ENCODE results near the gene ATRNL1. TPM values are rescaled to one million over a fixed set of nuclear protein-coding genes. Genes with fewer than 3 reads are reported as not detected.

The ATRNL1 gene, protein sequence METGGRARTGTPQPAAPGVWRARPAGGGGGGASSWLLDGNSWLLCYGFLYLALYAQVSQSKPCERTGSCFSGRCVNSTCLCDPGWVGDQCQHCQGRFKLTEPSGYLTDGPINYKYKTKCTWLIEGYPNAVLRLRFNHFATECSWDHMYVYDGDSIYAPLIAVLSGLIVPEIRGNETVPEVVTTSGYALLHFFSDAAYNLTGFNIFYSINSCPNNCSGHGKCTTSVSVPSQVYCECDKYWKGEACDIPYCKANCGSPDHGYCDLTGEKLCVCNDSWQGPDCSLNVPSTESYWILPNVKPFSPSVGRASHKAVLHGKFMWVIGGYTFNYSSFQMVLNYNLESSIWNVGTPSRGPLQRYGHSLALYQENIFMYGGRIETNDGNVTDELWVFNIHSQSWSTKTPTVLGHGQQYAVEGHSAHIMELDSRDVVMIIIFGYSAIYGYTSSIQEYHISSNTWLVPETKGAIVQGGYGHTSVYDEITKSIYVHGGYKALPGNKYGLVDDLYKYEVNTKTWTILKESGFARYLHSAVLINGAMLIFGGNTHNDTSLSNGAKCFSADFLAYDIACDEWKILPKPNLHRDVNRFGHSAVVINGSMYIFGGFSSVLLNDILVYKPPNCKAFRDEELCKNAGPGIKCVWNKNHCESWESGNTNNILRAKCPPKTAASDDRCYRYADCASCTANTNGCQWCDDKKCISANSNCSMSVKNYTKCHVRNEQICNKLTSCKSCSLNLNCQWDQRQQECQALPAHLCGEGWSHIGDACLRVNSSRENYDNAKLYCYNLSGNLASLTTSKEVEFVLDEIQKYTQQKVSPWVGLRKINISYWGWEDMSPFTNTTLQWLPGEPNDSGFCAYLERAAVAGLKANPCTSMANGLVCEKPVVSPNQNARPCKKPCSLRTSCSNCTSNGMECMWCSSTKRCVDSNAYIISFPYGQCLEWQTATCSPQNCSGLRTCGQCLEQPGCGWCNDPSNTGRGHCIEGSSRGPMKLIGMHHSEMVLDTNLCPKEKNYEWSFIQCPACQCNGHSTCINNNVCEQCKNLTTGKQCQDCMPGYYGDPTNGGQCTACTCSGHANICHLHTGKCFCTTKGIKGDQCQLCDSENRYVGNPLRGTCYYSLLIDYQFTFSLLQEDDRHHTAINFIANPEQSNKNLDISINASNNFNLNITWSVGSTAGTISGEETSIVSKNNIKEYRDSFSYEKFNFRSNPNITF (N-terminal part only)
- total RNA-seq = 0.77 and 1.6 TPM in 2 replicates

DNA sequence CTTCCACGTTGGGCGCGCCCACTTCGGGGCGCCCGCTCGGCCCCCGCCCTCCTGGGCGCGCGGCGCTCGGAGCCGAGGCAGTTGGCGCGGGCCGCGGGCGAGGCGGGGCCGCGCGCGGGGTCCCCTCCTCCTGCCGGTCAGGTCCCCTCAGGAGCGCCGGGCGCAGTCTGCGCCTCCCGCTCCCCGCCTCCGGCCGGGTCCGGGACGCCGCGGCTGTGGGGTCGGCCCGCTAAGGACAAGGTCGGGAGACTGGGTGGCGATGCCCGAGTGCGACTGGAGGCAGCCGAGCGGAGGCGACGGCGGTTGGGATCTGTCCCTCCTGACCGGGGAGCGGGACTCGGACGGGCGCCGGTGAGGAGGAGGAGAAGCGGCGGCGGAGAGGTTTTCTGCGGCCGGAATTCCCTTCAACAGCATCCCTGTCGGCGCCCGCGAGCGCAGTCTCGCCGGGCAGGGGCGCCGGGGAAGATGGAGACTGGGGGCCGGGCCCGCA lies at the start of gene ATRNL1:
Gene ATRNL1, plus strand, starts transcription at position 80 of the 490 bp plus-strand sequence. Its CDS starts 386 bp downstream, at position 466.
- peak in 1 of 2 donors; percentile 7 for DNase-seq (ENCODE audit: low read depth in 2 of 2)

DNA sequence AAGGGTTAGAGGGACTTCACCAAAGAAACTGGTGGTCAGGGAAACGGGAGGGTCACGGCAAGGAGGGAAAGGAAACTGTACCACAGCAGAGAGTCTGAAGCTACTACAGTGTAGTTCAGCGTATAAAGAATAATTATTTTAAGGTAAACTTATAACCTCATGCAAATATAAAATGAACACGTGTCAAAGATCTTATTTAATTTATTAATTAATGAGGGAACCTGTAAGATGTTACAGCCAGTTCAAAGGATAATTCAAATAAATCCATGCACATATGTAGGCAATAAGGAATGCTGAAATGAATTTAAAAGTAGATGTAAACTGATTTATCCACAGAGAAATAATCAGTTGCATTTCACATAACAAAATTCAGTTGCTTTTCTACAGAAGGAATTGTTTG lies 49.4 kb upstream of the ATRNL1 start:
- DNase-seq (ENCODE audit: low read depth in 2 of 2) = no peak

DNA sequence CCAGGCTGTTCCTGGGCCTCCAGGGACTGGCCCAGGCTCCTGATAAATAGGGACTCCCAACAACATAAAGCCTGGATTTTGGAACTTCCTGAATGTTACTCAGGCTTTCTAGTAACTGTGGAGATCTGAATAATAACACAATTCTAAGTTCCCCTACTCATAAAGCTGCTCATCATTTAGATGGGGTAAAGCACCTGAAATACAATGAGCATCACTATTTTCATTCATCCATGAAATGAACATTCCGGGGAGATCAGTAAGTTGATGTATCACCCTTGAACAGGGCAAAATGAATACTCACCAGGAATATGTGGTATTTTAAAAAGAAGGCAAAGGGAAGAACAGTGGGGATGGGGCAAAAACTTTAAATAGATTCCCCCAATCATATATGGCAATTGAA lies 48.3 kb upstream of the ATRNL1 start:
- DNase-seq (ENCODE audit: low read depth in 2 of 2) = no peak

DNA sequence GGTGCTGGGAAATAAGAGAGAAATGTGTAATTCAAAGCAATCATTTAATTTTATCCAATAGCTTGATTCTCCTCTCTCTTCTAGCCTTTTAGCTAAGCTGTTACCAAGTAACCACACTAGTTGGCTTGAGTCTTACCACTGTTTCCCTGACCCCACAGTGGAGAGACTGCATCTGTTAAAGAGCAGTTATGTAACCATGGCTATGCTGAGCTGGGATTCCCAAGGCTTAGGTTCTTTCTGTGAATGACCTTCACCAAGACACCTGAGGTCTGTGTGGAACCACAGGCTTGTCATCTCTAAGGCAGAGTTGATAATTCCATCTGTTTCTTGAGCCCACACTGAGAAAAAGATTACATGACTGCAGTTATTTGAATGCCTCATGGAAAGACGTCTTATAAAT lies 47.7 kb upstream of the ATRNL1 start:
- no peak for DNase-seq (ENCODE audit: low read depth in 2 of 2)

DNA sequence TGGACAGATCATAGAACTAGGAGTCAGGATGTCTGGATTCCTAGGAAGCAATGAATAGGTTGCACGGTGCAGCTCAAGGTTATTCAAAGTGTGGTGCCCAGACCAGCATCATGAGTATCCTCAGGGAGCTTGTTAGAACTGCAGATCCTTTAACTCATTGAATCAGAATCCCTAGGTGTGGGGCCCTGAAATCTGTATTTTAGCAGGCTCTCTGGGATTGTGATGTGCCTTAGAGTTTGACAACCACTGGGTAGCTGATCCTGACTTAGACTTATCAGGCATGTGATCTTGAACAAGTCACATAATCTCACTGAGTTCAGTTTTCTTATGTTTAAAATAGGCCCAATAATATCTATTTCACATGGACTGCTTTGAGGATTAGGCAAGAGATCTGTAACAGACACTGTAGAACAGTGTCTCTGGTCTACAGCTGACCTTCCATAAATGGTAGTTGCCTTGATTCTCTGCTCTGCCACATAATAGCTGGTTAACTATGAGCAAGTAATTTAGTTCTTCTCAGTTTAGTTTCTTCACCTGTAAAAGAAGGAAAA lies 46.4 kb upstream of the ATRNL1 start:
- no peak for DNase-seq (ENCODE audit: low read depth in 2 of 2)

GRCh38 chr10:115047705-115048104 lies 45.5 kb upstream of the ATRNL1 start:
- no peak for DNase-seq (ENCODE audit: low read depth in 2 of 2)

GRCh38 chr10:115049318-115049717 lies 43.8 kb upstream of the ATRNL1 start:
- no peak for DNase-seq (ENCODE audit: low read depth in 2 of 2)

GRCh38 chr10:115049960-115050359 lies 43.2 kb upstream of the ATRNL1 start:
- no peak for DNase-seq (ENCODE audit: low read depth in 2 of 2)

DNA sequence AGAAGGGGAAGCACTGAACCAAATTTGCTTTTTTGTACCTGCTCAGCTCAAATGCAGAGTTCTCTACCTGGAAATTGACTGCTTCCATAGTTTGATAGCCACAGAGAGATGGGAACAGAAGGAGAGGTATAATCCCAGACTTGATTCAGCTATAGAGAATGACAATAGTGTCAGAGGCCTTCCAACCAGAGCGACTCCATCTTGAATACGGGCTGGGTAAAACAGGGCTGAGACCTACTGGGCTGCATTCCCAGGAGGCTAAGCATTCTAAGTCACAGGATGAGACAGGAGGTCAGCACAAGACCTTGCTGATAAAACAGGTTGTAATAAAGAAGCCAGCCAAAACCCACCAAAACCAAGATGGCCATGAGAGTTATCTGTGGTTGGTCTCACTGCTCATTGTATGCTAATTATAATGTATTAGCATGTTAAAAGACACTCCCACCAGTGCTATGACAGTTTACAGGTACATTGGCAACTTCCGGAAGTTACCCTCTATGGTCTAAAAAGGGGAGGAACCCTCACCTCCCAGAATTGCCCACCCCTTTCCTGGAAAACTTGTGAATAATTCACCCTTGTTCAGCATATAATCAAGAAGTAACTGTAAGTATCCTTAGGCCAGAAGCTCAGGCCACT lies 42.7 kb upstream of the ATRNL1 start:
- DNase-seq (ENCODE audit: low read depth in 2 of 2) = no peak

- no peak for DNase-seq (ENCODE audit: low read depth in 2 of 2)
These were observed 41.9 kb upstream of the ATRNL1 start for GRCh38 chr10:115051216-115051615.

DNA sequence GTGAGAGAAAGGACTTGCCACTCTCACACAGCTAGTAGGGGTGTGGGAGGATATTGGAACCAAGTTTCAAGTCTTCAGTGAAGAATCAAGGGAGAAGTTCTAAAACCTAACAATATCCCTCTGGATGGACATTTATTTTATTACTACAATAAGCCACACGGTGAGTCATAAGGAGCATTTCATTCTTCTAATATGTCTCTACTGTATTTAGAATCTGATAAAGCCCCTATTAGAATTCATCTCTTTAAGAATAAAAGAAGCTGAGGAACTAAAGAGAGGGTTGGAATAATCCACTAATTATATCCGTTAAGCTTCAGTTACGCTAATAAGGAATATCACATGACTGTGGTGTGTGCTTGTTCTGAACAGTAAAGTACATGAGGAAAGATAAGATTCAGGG lies 40.9 kb upstream of the ATRNL1 start:
- DNase-seq (ENCODE audit: low read depth in 2 of 2) = no peak

DNA sequence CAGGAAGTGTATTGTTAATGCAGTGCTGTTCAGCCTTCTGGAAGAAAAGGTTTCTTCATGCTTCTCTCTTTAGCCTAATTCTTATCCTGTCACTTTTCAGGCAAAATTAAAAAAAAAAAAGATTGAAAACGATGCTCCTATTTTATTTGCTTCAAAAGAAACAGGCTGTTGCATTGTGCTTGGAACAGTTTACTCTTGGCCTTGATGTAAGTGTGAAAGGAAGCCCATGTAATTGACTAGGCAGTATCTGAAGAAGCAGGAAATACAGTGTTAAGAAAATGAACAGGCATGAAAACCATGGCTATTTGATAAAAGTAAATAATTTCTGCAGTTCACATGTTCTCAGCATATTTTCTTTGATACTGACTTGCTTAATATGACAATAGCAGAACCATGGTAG lies 40.4 kb upstream of the ATRNL1 start:
- no peak for DNase-seq (ENCODE audit: low read depth in 2 of 2)

DNA sequence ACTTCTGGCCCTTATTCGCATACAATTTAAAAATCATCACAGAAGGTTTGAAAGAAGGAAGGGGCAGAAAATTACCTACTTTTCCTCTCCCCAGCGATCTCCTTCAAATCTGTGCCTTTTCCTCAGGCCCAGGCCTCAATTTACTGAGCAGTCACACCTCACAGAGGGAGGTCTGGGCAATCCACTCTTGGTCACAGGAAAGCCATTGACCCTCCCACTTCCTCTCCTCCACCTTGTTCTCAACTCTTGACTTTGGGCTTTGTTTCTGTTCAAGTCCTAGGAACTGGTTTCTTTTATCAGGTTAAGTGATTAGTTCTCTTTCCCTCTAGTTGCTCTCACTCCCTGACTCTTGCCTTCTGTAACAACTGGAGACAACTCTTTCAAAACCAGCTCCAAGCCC lies 37.0 kb upstream of the ATRNL1 start:
- no peak for DNase-seq (ENCODE audit: low read depth in 2 of 2)

GRCh38 chr10:115059301-115059898 lies 33.8 kb upstream of the ATRNL1 start:
- DNase-seq (ENCODE audit: low read depth in 2 of 2) = no peak

- no peak for DNase-seq (ENCODE audit: low read depth in 2 of 2)
These were observed 29.2 kb upstream of the ATRNL1 start for GRCh38 chr10:115063701-115064658.

DNA sequence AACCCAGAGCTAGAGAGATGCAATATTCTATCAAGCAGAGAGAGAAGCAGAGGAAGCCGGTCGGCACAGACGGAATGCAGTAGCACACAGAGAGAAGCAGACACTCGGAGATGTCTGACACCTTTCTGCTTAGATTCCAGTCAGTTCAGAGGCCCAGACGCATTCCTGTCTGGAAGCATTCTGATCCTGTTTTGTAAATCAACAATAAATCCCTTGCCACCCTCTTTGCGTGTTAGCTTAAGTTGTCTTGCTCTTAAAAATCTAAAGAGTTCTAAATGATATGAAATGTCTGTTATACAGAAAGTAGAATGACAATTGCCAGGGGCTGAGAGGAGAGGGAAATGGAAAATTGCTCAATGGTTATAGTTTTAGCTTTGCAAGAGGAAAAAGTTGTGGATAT lies 27.4 kb upstream of the ATRNL1 start:
- no peak for DNase-seq (ENCODE audit: low read depth in 2 of 2)

DNA sequence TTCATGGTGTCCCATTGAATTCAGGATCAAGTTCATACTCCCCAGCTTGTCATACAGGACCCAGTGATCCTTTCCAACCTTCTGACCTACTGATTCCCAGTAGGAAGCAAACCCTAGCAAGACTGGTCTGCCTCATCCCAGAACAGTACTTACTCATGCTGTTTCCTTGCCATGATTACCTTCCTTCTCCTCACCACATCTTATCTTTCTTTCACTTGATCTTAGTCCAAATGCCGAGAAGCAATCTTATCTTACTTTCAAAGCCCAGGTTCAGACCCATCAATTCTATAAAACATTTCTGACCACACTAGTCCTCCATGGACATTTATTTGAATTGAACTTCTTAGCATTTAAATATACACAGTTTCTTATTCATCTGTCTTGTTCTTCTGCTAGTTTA lies 26.6 kb upstream of the ATRNL1 start:
- DNase-seq (ENCODE audit: low read depth in 2 of 2) = no peak

DNA sequence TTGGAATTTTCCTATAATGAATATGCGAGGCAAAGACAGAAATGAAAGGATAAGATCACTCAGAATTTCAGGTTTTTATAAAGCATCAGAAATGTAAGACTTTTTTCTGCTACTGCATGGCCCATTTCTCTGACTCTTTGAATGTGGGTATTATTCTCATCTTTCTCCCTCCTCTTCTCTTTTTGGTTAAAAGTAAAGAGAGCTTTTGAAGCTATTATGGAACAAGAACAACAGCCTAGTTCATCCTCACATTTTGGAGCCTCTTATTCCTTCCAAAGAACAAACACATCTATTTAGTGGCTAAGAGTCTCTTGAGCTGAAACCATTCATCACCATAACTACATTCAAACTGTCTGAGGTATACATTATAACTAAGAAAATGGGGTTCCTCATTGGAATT lies 19.4 kb upstream of the ATRNL1 start:
- DNase-seq (ENCODE audit: low read depth in 2 of 2) = no peak

DNA sequence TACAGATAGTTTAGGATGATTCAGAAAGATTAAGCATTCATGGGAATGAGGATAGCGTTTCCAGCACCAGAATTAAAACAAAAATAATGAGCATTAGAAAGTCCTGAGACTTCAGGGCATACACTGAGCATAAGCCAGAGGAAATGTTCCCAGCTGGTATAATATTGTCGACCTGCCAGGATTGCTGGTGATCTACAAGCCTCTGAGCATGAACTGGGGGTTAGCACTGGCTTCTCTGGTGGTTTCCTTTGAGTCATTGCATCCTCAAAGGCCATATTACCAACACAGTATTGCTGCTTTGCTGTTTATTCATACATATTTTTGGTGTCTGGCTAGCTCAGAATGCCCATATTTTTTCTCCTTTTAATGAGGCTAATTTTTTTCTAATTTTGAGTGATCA lies 10.7 kb upstream of the ATRNL1 start:
- peak in 1 of 2 donors; percentile 18 for DNase-seq (ENCODE audit: low read depth in 2 of 2)
